GM12892 (cell line): ENCODE results near the gene DSTYK.

Experiments used
- POLR2A ChIP-seq: IDR thresholded peaks from 2 replicates; pipeline ENCODE4 v1.6.1; 2011; ENCODE audit warnings: low read depth, low read length, control low read depth
- POLR2AphosphoS5 ChIP-seq: IDR thresholded peaks from 2 replicates; pipeline ENCODE4 v1.6.1; 2011; ENCODE audit warnings: low read depth, low read length, control low read depth

GRCh38 chr1:205220421-205220820, 8.9 kb upstream of the DSTYK start:
- no peak for TF ChIP-seq POLR2A
- no peak for TF ChIP-seq POLR2AphosphoS5
